Measurements from ENCODE around the gene ANGPTL7.

Gene ANGPTL7

GRCh38 chr1:11211925-11212587 is 22.9 kb downstream of the ANGPTL7 start:
- Histone ChIP-seq H3K4me1 (ENCODE audit: insufficient read depth, low read length) (no peaks in the 10 kb centered on the region), H3K27me3 (ENCODE audit: control insufficient read depth in 1 of 2, insufficient read depth in 2 of 2, low read length in 2 of 2) (no peaks in the 10 kb centered on the region), H3K4me3 (ENCODE audit: low read depth in 1 of 2, low read length in 2 of 2) (no peak overlapping the region), H3K36me3 (ENCODE audit: insufficient read depth, low read length) (peaks cover 92% of the 10 kb centered on the region), H3K9ac (ENCODE audit: low read length) (no peak overlapping the region), H3K27ac (ENCODE audit: low read depth, low read length) (no peak overlapping the region), H3K9me3 (ENCODE audit: low read length) (no peaks in the 10 kb centered on the region)

DNA sequence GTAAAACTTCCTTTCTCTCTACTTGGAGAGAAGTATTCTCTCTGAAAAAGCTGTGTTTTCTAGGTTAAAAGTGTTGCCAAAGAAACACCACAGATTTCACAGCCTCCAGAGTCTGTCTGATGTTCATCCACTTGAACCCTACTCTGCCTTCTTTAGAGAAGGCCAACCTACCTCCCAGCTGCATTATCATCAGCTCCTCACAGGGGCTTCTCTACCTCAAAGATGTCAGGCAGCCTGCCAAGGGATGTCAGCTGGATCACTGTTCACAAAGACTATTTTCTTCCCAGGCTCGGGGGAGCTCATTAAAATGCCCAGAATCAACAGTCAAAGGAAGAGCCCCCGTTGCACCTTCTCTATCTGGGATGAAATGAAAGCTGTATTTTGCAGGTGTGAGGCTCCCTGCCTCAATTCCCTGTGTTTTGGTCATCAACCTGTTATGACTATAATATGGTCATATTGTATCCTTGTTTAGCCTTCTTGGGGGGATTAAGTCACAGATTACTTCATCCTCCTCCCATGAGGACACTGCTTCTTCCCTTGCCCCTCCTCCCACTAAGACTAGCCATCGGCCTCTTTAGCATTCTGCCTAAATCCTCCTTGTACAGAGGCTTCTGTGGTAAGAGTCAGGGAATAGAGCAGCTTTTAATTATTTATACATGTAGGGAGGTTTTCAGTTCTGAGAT is 25.7 kb downstream of the ANGPTL7 start:
- H3K4me1 ChIP-seq (ENCODE audit: insufficient read depth, low read length) = no peaks in the 10 kb centered on the region
- no peaks in the 10 kb centered on the region for H3K27me3 ChIP-seq (ENCODE audit: control insufficient read depth in 1 of 2, insufficient read depth in 2 of 2, low read length in 2 of 2)
- no peak overlapping the region for H3K9ac ChIP-seq (ENCODE audit: low read length)
- peaks cover 81% of the 10 kb centered on the region for H3K36me3 ChIP-seq (ENCODE audit: insufficient read depth, low read length)
- H3K9me3 ChIP-seq (ENCODE audit: low read length) = no peaks in the 10 kb centered on the region
- no peak overlapping the region for H3K4me3 ChIP-seq (ENCODE audit: low read depth in 1 of 2, low read length in 2 of 2)
- no peak overlapping the region for H3K27ac ChIP-seq (ENCODE audit: low read depth, low read length)

DNA sequence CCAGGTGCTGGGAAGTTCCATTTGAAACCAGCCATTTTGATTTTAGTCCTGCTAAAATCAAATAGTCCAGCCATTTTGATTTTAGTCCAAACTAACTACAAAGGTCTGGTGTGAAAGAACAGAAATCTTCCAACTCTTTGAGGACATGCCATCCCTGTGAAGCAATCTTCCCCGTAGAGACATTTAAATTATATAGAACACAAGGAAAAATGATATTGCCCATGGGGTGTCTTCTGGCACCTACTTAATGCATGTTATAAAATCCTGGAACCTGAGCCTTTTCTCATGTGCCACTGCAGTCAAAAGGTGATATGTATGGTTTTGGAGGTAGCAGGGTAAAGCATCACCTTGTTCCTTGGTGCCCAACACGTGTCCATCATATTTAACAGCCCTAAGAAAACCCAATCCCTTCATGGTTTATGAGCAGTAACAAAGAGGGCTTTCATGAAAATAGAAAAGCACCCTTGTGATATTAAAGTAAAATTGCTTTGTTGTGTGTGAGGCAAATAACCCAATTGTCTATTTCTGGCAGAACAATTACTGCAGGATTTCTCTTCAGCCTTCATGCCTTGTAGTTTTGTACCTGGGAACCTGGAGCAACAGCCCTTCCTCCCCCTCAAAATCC is 26.3 kb downstream of the ANGPTL7 start:
- no peak overlapping the region for H3K4me3 ChIP-seq (ENCODE audit: low read depth in 1 of 2, low read length in 2 of 2)
- peaks cover 77% of the 10 kb centered on the region for H3K36me3 ChIP-seq (ENCODE audit: insufficient read depth, low read length)

DNA sequence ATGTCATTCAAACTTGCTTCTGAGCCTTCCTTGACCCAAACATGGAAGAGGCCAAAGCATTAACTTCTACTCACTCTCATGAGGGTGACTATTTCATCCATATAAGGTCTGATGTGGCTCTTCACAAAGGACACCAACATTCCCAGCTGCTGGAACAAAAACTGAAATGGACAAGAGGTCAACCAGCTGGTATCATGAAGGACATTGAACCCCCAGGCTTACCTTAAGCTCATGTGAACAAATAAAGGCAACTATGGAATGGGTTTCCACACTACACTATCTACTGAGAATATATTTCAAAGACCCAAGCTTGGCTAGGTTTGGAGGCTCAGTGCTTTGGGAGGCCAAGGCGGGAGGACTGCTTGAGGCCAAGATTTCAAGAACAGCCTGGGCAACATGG is 26.9 kb downstream of the ANGPTL7 start:
- Histone ChIP-seq H3K9ac (ENCODE audit: low read length) (no peak overlapping the region), H3K4me3 (ENCODE audit: low read depth in 1 of 2, low read length in 2 of 2) (no peak overlapping the region), H3K27me3 (ENCODE audit: control insufficient read depth in 1 of 2, insufficient read depth in 2 of 2, low read length in 2 of 2) (no peaks in the 10 kb centered on the region), H3K36me3 (ENCODE audit: insufficient read depth, low read length) (peaks cover 73% of the 10 kb centered on the region), H3K27ac (ENCODE audit: low read depth, low read length) (no peak overlapping the region), H3K4me1 (ENCODE audit: insufficient read depth, low read length) (no peaks in the 10 kb centered on the region), H3K9me3 (ENCODE audit: low read length) (no peaks in the 10 kb centered on the region)

More for the DNA sequence above, 26.3 kb downstream of the ANGPTL7 start:
- Histone ChIP-seq H3K4me1 (ENCODE audit: insufficient read depth, low read length) (no peaks in the 10 kb centered on the region), H3K27me3 (ENCODE audit: control insufficient read depth in 1 of 2, insufficient read depth in 2 of 2, low read length in 2 of 2) (no peaks in the 10 kb centered on the region), H3K9ac (ENCODE audit: low read length) (no peak overlapping the region), H3K9me3 (ENCODE audit: low read length) (no peaks in the 10 kb centered on the region), H3K27ac (ENCODE audit: low read depth, low read length) (no peak overlapping the region)

GRCh38 chr1:11227106-11228077 is 38.2 kb downstream of the ANGPTL7 start:
- Histone ChIP-seq H3K27ac (ENCODE audit: low read depth, low read length) (no peak overlapping the region), H3K9me3 (ENCODE audit: low read length) (no peaks in the 10 kb centered on the region), H3K4me3 (ENCODE audit: low read depth in 1 of 2, low read length in 2 of 2) (no peak overlapping the region), H3K9ac (ENCODE audit: low read length) (no peak overlapping the region), H3K27me3 (ENCODE audit: control insufficient read depth in 1 of 2, insufficient read depth in 2 of 2, low read length in 2 of 2) (no peaks in the 10 kb centered on the region), H3K4me1 (ENCODE audit: insufficient read depth, low read length) (no peaks in the 10 kb centered on the region), H3K36me3 (ENCODE audit: insufficient read depth, low read length) (peaks cover 53% of the 10 kb centered on the region)

GRCh38 chr1:11229203-11229602 is 40.0 kb downstream of the ANGPTL7 start:
- no peaks in the 10 kb centered on the region for H3K4me1 ChIP-seq (ENCODE audit: insufficient read depth, low read length)
- H3K4me3 ChIP-seq (ENCODE audit: low read depth in 1 of 2, low read length in 2 of 2) = no peak overlapping the region
- peaks cover 69% of the 10 kb centered on the region for H3K36me3 ChIP-seq (ENCODE audit: insufficient read depth, low read length)
- no peaks in the 10 kb centered on the region for H3K27me3 ChIP-seq (ENCODE audit: control insufficient read depth in 1 of 2, insufficient read depth in 2 of 2, low read length in 2 of 2)
- no peaks in the 10 kb centered on the region for H3K9me3 ChIP-seq (ENCODE audit: low read length)
- H3K27ac ChIP-seq (ENCODE audit: low read depth, low read length) = no peak overlapping the region
- no peak overlapping the region for H3K9ac ChIP-seq (ENCODE audit: low read length)

- peaks cover 87% of the 10 kb centered on the region for H3K36me3 ChIP-seq (ENCODE audit: insufficient read depth, low read length)
- no peaks in the 10 kb centered on the region for H3K27me3 ChIP-seq (ENCODE audit: control insufficient read depth in 1 of 2, insufficient read depth in 2 of 2, low read length in 2 of 2)
- no peak overlapping the region for H3K4me3 ChIP-seq (ENCODE audit: low read depth in 1 of 2, low read length in 2 of 2)
- H3K4me1 ChIP-seq (ENCODE audit: insufficient read depth, low read length) = peaks cover 6% of the 10 kb centered on the region
- no peak overlapping the region for H3K9ac ChIP-seq (ENCODE audit: low read length)
- no peak overlapping the region for H3K27ac ChIP-seq (ENCODE audit: low read depth, low read length)
- H3K9me3 ChIP-seq (ENCODE audit: low read length) = no peaks in the 10 kb centered on the region
Measured at GRCh38 chr1:11233208-11233607, 44.1 kb downstream of the ANGPTL7 start.

- peaks cover 6% of the 10 kb centered on the region for H3K4me1 ChIP-seq (ENCODE audit: insufficient read depth, low read length)
- H3K4me3 ChIP-seq (ENCODE audit: low read depth in 1 of 2, low read length in 2 of 2) = no peak overlapping the region
- H3K27ac ChIP-seq (ENCODE audit: low read depth, low read length) = no peak overlapping the region
- H3K9me3 ChIP-seq (ENCODE audit: low read length) = no peaks in the 10 kb centered on the region
- H3K36me3 ChIP-seq (ENCODE audit: insufficient read depth, low read length) = peaks cover 63% of the 10 kb centered on the region
- no peaks in the 10 kb centered on the region for H3K27me3 ChIP-seq (ENCODE audit: control insufficient read depth in 1 of 2, insufficient read depth in 2 of 2, low read length in 2 of 2)
- H3K9ac ChIP-seq (ENCODE audit: low read length) = no peak overlapping the region
Measured at GRCh38 chr1:11237356-11237755, 48.2 kb downstream of the ANGPTL7 start.

- Histone ChIP-seq H3K9ac (ENCODE audit: low read length) (no peak overlapping the region), H3K27ac (ENCODE audit: low read depth, low read length) (no peak overlapping the region), H3K9me3 (ENCODE audit: low read length) (no peaks in the 10 kb centered on the region), H3K27me3 (ENCODE audit: control insufficient read depth in 1 of 2, insufficient read depth in 2 of 2, low read length in 2 of 2) (no peaks in the 10 kb centered on the region), H3K4me3 (ENCODE audit: low read depth in 1 of 2, low read length in 2 of 2) (no peak overlapping the region), H3K36me3 (ENCODE audit: insufficient read depth, low read length) (peaks cover 55% of the 10 kb centered on the region), H3K4me1 (ENCODE audit: insufficient read depth, low read length) (peaks cover 6% of the 10 kb centered on the region)
Measured at GRCh38 chr1:11238311-11238710, 49.2 kb downstream of the ANGPTL7 start.

DNA sequence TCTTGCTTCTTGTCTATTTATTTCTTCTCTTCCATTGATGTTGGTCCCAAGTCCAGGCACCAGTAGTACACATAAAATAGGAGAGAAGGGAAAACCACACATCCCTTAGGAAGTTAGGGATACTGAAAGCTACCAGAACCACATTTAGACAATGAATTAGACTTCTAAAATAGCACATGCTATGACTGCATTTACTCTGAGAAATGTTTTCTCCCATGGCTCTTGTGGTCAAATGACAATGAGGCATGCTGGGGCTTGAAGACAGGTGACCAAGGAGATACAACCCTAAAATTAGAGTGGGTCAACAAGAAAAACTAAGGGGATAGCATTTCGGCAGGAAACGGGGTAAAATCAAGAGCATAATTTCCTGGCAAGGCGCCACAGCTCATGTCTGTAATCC is 56.1 kb downstream of the ANGPTL7 start:
- Histone ChIP-seq H3K9me3 (ENCODE audit: low read length) (no peaks in the 10 kb centered on the region), H3K4me3 (ENCODE audit: low read depth in 1 of 2, low read length in 2 of 2) (no peak overlapping the region), H3K4me1 (ENCODE audit: insufficient read depth, low read length) (no peaks in the 10 kb centered on the region), H3K27ac (ENCODE audit: low read depth, low read length) (no peak overlapping the region), H3K36me3 (ENCODE audit: insufficient read depth, low read length) (peaks cover 35% of the 10 kb centered on the region), H3K27me3 (ENCODE audit: control insufficient read depth in 1 of 2, insufficient read depth in 2 of 2, low read length in 2 of 2) (no peaks in the 10 kb centered on the region), H3K9ac (ENCODE audit: low read length) (no peak overlapping the region)

All from muscle layer of colon (tissue), 2 donors.